GM12878 (cell line): ENCODE results near the gene PREX1. TPM values are rescaled to one million over a fixed set of nuclear protein-coding genes. Genes with fewer than 3 reads are reported as not detected.

Source experiments
- ATF7 ChIP-seq: fragments of 450-650 bp; IDR thresholded peaks from 2 replicates; pipeline ENCODE4 v1.6.1; 2016; ENCODE audit warnings: low read depth, mild to moderate bottlenecking
- CBX5 ChIP-seq: sonication (generic); IDR thresholded peaks from 2 replicates; pipeline ENCODE4 v1.6.1; 2016; ENCODE audit warnings: low read depth, moderate library complexity, mild to moderate bottlenecking, inconsistent platforms
- CHD4 ChIP-seq: fragments of 200-600 bp; sonication (generic); IDR thresholded peaks from 2 replicates; pipeline ENCODE4 v1.6.1; 2016; ENCODE audit warnings: mild to moderate bottlenecking
- CUX1 ChIP-seq: IDR thresholded peaks from 2 replicates; pipeline ENCODE4 v1.6.1; 2012; ENCODE audit warnings: improper control_type of control experiment, low read depth, low read length; ENCODE audit not compliant: insufficient replicate concordance
- E2F4 ChIP-seq: IDR thresholded peaks from 2 replicates; pipeline ENCODE4 v1.6.1; 2012; ENCODE audit warnings: low read depth, low read length, improper control_type of control experiment
- E2F8 ChIP-seq: fragments of 450-650 bp; IDR thresholded peaks from 2 replicates; pipeline ENCODE4 v1.6.1; 2018; ENCODE audit warnings: mild to moderate bottlenecking, low read depth, moderate library complexity; ENCODE audit not compliant: partially characterized antibody
- EED ChIP-seq: sonication (generic); IDR thresholded peaks from 2 replicates; pipeline ENCODE4 v1.6.1; 2016; ENCODE audit warnings: antibody characterized with exemption, low read depth
- FOXK2 ChIP-seq: fragments of 450-650 bp; IDR thresholded peaks from 2 replicates; pipeline ENCODE4 v1.6.1; 2017; ENCODE audit warnings: mild to moderate bottlenecking, moderate library complexity
- FOXM1 ChIP-seq: IDR thresholded peaks from 2 replicates; pipeline ENCODE4 v1.6.1; 2012; ENCODE audit warnings: low read depth, mild to moderate bottlenecking, inconsistent platforms, low read length, moderate library complexity
- GABPA ChIP-seq: IDR thresholded peaks from 2 replicates; pipeline ENCODE4 v1.6.1; 2014; ENCODE audit warnings: antibody characterized with exemption, low read depth, mild to moderate bottlenecking, inconsistent platforms
- HDAC2 ChIP-seq: fragments of 200-600 bp; sonication (generic); IDR thresholded peaks from 2 replicates; pipeline ENCODE4 v1.6.1; 2017
- IRF3 ChIP-seq: fragments of 450-650 bp; IDR thresholded peaks from 2 replicates; pipeline ENCODE4 v1.6.1; 2014; ENCODE audit warnings: mild to moderate bottlenecking
- MXI1 ChIP-seq: fragments of 150-350 bp; IDR thresholded peaks from 2 replicates; pipeline ENCODE4 v1.6.1; 2011; ENCODE audit warnings: low read depth, mild to moderate bottlenecking, inconsistent platforms, low read length, improper control_type of control experiment
- PAX5 ChIP-seq: IDR thresholded peaks from 2 replicates; pipeline ENCODE4 v1.6.1; 2011; ENCODE audit warnings: low read depth, low read length, borderline replicate concordance
- POU2F2 ChIP-seq: IDR thresholded peaks from 3 replicates; pipeline ENCODE4 v1.6.1; 2011; ENCODE audit warnings: low read depth, mild to moderate bottlenecking, low read length, borderline replicate concordance
- RBBP5 ChIP-seq: fragments of 200-600 bp; sonication (generic); conservative IDR thresholded peaks from 2 replicates; pipeline ENCODE4 v1.6.1; 2016
- RCOR1 ChIP-seq: conservative IDR thresholded peaks from 2 replicates; pipeline ENCODE4 v1.6.1; 2012; ENCODE audit warnings: low read depth, low read length, improper control_type of control experiment
- SMARCA5 ChIP-seq: fragments of 450-650 bp; IDR thresholded peaks from 2 replicates; pipeline ENCODE4 v1.6.1; 2017; ENCODE audit warnings: mild to moderate bottlenecking
- SREBF1 ChIP-seq: IDR thresholded peaks from 2 replicates; pipeline ENCODE4 v1.6.1; 2012; ENCODE audit warnings: mild to moderate bottlenecking, low read length
- ZBED1 ChIP-seq: IDR thresholded peaks from 2 replicates; pipeline ENCODE4 v1.6.1; 2016; ENCODE audit warnings: borderline replicate concordance
- polyA plus RNA-seq, 11 experiments: library from polyadenylated mRNA; depleted of rRNA in 4 of 11; unstranded in 6 of 11; stranded (reverse) in 5 of 11; fragments of >200 nt; fragmentation: Nextera tagmentation in 4 of 11; fragmentation: Illumina TruSeq in 1 of 11; extraction: Ambion mirVana in 4 of 11; extraction: Trizol in 1 of 11; gene quantifications; 1 replicate in 1 of 11; 2 replicates in 10 of 11; pipeline versions ENCODE4 v1.2.1 to v1.2.3, GENCODE V29; 2011 to 2016; ENCODE audit warnings: inconsistent platforms in 2 of 11, missing spikeins in 2 of 11, low read depth in 1 of 11
- total RNA-seq, 4 experiments: library from RNA; depleted of rRNA in 3 of 4; stranded (reverse); fragments of >200 nt in 3 of 4; fragmentation: Illumina TruSeq in 1 of 4; extraction: Trizol in 1 of 4; gene quantifications; 2 replicates each; pipeline versions ENCODE4 v1.2.1 to v1.2.3, GENCODE V29; 2013 to 2021

The PREX1 gene
- total and polyA plus RNA-seq, 10 of the 15 experiments (the other 5 are each of a cell fraction or from before 2014, with no cell fraction given): 2.6 to 114 (median 38.9) TPM

GRCh38 chr20:48783533-48784272 is 44.1 kb downstream of the PREX1 start (continued):
- TF ChIP-seq IRF3 (no peak), ATF7 (peak; percentile 78), E2F4 (no peak), PAX5 (peak; percentile 51; the same call in 1 of the 2 replicates), POU2F2 (0 out of 3 replicates have a peak, but pooled peaks have one; percentile 31), E2F8 (no peak), RBBP5 (no peak), CUX1 (no peak), GABPA (peak; percentile 38; the same call in 1 of the 2 replicates), FOXK2 (no peak), MXI1 (no peak), HDAC2 (no peak), CBX5 (no peak), EED (peak; percentile 96), FOXM1 (peak; percentile 94), CHD4 (no peak), SREBF1 (no peak), SMARCA5 (no peak), ZBED1 (peak; percentile 83; the same call in 1 of the 2 replicates), RCOR1 (0 out of 2 replicates have a peak, but pooled peaks have one; percentile 49)
